GM21723 (cell line): ENCODE data around the gene ADAMTS14.

Source experiments
- ATAC-seq: cut with Tn5 transposase; IDR thresholded peaks from one replicate; pipeline ENCODE4 v1.9.1; 2021; ENCODE audit warnings: mild to moderate bottlenecking, moderate library complexity; ENCODE audit not compliant: unreplicated experiment

Gene ADAMTS14

DNA sequence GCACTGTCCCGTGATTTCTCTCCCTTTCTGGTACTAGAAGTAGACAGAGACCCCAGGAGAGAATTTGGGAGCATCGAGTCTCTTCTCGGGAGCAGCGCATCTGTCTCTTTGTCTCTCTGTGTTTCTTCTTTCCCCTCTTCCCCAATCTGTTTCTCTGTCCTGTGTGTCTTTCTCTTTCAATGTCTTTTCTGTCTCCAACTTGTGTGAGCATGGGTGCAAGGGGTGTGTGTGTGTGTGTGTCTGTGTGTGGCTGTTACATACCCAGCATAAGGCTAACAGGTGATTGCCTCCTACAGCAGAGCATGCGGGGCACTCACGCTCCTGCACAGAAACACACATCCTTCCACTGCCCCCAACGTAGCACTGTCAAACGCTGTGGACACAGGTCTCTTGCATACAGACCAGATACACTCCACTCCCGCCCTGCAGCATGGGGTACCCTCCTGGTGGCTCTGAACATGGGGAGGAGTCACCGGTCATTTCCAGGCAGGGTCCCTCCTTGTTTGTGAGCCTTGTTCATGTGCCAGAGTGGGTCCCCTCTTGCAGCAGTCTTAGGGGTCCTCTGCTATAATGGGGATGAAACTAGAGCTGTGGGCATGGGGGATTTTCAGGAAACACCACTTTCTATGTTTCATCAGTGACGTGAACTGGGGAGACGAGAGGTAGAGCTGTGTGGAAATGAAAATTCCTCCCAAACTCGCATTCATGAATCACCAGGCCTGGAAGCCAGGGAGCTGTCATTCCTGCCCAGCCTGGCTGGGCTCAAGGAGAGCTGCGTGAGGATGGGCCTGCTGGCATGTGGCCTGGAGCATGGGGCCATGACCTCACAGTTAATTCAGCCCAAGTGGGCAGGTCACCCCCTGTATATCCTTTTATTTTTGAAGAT, 980 bp downstream of the ADAMTS14 start:
- ATAC-seq: no peak

DNA sequence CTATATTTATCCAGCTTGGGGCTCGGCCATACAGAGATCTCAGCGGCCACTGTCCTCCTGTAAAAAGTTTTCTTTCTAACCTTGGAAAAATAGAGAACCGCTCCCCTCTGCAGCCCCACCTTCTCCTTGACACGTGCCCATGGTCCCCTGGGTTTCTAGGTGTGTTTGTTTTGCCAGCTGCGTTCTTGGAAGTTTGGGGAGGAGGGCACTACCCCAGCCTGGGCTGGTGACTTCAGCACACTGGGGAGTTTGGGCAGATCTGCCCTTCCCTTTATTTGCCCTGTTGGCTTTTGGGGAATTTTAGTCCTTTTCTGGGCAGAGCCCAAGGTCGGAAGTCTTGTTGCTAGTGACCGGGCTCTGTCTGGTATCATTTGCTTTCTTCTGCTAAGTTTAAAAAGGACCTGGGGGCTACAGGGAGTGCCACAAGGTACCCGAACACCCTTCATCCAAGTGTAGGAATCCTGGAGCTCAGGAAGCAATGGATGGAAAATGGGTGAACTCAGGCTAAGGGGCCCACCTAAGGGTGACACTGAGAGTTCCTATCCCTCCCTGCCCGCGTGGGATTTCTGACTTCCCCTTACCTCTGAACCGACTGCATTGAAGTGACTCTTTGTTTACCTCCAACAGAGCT, 1.7 kb downstream of the ADAMTS14 start:
- no peak for ATAC-seq

DNA sequence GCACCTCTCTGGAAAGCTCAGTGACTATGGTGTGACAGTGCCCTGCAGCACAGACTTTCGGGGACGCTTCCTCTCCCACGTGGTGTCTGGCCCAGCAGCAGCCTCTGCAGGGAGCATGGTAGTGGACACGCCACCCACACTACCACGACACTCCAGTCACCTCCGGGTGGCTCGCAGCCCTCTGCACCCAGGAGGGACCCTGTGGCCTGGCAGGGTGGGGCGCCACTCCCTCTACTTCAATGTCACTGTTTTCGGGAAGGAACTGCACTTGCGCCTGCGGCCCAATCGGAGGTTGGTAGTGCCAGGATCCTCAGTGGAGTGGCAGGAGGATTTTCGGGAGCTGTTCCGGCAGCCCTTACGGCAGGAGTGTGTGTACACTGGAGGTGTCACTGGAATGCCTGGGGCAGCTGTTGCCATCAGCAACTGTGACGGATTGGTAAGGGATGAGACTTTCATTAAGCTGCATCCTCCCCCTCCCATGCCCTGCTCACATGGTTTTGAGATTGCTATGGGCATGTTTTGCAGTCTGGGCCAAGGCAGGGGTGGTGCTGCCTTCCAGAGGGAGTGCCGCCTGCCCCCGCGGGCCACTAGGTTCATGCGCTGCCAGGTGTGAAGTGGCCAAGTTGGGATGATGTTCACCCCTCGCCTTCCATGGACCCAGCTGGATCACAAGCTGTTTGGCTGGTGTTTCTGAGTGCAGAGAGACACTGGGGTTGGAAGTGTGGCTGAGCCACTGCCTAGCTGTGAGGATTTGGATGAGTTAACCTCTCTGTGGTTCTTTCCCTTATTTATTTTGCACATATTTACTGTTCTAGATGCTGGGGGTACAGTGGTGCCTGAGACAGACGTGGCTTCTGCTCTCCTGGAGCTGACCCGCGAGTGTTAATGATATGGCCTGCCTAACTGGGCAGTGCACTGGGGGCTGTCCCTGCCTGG, 2.5 kb downstream of the ADAMTS14 start:
- no peak for ATAC-seq

GRCh38 chr10:70675496-70676161, 3.3 kb downstream of the ADAMTS14 start:
- no peak for ATAC-seq

GRCh38 chr10:70676511-70676910, 4.2 kb downstream of the ADAMTS14 start:
- no peak for ATAC-seq

GRCh38 chr10:70677016-70677415, 4.7 kb downstream of the ADAMTS14 start:
- ATAC-seq: no peak

GRCh38 chr10:70677620-70678249, 5.4 kb downstream of the ADAMTS14 start:
- no peak for ATAC-seq

GRCh38 chr10:70678250-70678635, 5.9 kb downstream of the ADAMTS14 start:
- no peak for ATAC-seq

DNA sequence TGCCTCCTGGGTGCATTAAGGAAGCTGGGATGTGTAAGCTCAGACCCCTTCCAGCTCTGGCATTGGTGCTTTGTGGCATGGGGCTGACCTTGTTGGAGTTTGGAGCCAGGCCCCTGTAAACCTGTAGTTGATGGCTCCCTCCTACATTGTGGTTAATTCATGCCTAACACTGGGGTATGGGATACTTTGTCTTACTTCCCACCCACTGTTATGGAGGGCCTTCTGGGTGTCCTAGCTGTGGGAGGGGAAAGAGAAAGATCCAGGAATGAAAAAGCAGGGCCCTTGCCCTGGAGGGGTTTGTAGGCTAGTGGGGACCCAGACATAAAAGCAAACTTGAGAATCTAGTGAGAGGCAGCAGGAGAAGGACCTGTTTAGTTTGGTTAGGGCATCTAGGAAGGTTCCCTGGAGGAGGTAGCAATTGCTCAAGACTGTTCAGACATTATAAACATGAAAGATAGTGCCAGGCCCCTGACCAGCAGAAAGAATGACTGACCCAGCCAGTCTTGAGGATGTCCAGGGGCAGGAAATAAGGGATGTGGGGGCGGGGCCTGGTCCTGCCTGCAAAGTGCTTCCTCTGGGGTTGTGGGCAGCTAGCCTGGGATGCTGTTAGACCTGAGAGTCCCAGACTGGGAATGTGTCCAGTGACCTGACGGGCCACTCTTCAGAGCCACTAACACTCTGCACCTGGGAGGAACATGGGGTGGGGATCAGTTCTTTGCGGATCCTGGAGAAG, 6.6 kb downstream of the ADAMTS14 start:
- ATAC-seq: no peak

DNA sequence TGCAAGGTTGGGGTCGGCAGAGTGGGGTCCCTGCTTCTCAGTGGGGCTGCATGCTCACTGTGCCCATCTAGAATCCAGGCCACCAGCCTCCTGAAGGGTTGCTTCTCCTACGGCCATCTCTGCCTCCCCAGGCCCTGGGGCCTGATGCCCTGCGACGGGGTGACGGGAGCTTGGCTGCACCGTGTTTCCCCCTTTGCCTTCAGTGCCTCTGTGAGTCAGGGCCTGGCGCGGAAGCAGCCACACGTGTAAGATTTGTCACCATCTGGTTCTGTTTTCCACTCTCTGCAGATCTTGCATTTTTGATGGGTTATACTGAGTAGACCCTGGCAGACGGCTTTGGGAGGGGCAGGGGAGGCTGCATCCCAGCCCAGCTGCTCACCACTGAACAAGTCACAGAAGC, 7.2 kb downstream of the ADAMTS14 start:
- no peak for ATAC-seq

- no peak for ATAC-seq
These were observed 8.8 kb downstream of the ADAMTS14 start for GRCh38 chr10:70680899-70681730.

GRCh38 chr10:70681731-70682005, 9.4 kb downstream of the ADAMTS14 start:
- ATAC-seq: no peak

DNA sequence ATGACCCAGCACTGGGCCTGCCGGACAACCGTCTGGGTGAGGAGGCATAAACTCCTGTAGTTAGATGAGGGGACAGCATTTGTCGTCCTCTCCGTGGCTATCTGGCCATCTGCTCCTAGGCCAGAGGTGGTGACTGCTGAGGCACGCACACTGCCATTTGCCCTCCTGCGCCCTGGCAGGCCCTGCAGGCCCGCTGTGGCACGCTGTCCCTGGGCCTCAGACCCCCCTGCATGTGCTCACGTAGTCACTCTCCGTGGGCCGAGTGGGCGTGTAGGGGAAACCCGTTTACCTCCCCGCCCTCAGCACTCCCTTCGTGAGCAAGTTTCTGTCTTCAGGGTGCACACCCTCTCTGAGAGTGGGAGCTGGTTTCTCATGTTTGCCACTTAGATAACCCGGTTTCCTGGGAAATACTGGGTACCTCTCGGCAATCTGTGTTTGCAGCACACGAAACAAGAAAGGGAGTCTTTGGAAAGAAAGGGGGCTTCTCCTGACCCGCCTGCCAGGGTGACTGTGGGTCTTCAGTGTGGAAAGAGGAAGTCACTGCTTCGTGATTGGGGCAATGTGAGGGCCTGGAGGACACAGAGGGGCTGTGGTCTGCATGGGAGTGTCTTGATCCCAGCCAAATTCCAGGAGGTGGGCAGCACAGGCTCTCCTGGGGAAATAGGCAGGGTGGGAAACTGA, 10.8 kb downstream of the ADAMTS14 start:
- ATAC-seq: no peak

GRCh38 chr10:70683601-70683934, 11.3 kb downstream of the ADAMTS14 start:
- ATAC-seq: no peak

- ATAC-seq: no peak
These were observed 11.6 kb downstream of the ADAMTS14 start for GRCh38 chr10:70683940-70684339.

- no peak for ATAC-seq
These were observed 12.1 kb downstream of the ADAMTS14 start for GRCh38 chr10:70684374-70684773.

GRCh38 chr10:70684839-70685454, 12.6 kb downstream of the ADAMTS14 start:
- no peak for ATAC-seq

- ATAC-seq: no peak
These were observed 13.2 kb downstream of the ADAMTS14 start for GRCh38 chr10:70685455-70685911.
